ENCODE measurements around the gene MYCL.
"Not testable (repeated sequence)": the region's sequence is repeated elsewhere in the genome, so short reads cannot be mapped to it uniquely, and the experiment has no call there.

DNA sequence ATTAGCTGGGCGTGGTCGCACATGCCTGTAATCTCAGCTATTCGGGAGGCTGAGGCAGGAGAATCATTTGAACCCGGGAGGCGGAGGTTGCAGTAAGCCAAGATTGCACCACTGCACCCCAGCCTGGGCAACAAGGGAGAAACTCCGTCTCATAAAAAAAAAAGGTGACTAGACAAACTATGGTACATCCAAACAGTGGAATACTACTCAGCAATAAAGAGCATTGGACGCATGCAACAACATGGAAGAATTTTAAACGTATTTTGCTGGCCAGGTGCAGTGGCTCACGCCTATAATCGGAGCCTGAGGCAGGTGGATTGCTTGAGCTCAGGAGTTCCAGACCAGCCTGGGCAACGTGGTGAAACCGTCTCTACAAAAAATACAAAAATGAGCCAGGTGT lies 30.7 kb downstream of the MYCL start:
- TF ChIP-seq, protein P1, sequence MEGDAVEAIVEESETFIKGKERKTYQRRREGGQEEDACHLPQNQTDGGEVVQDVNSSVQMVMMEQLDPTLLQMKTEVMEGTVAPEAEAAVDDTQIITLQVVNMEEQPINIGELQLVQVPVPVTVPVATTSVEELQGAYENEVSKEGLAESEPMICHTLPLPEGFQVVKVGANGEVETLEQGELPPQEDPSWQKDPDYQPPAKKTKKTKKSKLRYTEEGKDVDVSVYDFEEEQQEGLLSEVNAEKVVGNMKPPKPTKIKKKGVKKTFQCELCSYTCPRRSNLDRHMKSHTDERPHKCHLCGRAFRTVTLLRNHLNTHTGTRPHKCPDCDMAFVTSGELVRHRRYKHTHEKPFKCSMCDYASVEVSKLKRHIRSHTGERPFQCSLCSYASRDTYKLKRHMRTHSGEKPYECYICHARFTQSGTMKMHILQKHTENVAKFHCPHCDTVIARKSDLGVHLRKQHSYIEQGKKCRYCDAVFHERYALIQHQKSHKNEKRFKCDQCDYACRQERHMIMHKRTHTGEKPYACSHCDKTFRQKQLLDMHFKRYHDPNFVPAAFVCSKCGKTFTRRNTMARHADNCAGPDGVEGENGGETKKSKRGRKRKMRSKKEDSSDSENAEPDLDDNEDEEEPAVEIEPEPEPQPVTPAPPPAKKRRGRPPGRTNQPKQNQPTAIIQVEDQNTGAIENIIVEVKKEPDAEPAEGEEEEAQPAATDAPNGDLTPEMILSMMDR (IDR thresholded peaks at IDR 0.05) = not testable (repeated sequence)
- TF ChIP-seq POLR2AphosphoS5 (IDR thresholded peaks at IDR 0.05; ENCODE audit: low read depth, low read length) = not testable (repeated sequence)

Measured in Panc1 (cell line).